K562 (cell line): ENCODE measurements around the gene PDZRN4.

Source experiments
- ATF2 ChIP-seq: sonication (generic); formaldehyde crosslinking; IDR thresholded peaks from 2 replicates; pipeline ENCODE4 v1.8.1; 2022; ENCODE audit warnings: missing genetic modification reagents
- MEF2A ChIP-seq: IDR thresholded peaks from 2 replicates; pipeline ENCODE4 v1.6.1; 2011; ENCODE audit warnings: low read depth, mild to moderate bottlenecking, low read length, moderate library complexity; ENCODE audit not compliant: control insufficient read depth
- NCOA4 ChIP-seq: fragments of 450-650 bp; IDR thresholded peaks from 2 replicates; pipeline ENCODE4 v1.6.1; 2018; ENCODE audit warnings: mild to moderate bottlenecking; ENCODE audit not compliant: partially characterized antibody
- XRCC5 ChIP-seq: fragments of 200-400 bp; formaldehyde crosslinking; IDR thresholded peaks from 2 replicates; pipeline ENCODE4 v1.6.1; 2017; ENCODE audit warnings: low read depth, mild to moderate bottlenecking, low read length
- ZNF507 ChIP-seq: conservative IDR thresholded peaks from 2 replicates; pipeline ENCODE4 v1.6.1; 2017; ENCODE audit warnings: missing genetic modification characterization, missing compliant biosample characterization
- TF ChIP-seq, protein P1 (sequence below), 2 experiments: fragments of 450-650 bp in 1 of 2; sonication (generic) in 1 of 2; formaldehyde crosslinking; conservative IDR thresholded peaks; 2 replicates each; pipeline versions ENCODE4 v1.4.0 to v1.8.1; 2020 to 2022; ENCODE audit warnings: mild to moderate bottlenecking in 1 of 2, missing genetic modification reagents in 1 of 2
- TF ChIP-seq, protein P2 (sequence below): fragments of 200-800 bp; sonication (Bioruptor generic); IDR thresholded peaks from 2 replicates; pipeline ENCODE4 v1.6.1; 2016; ENCODE audit warnings: missing genetic modification characterization, missing compliant biosample characterization

DNA sequence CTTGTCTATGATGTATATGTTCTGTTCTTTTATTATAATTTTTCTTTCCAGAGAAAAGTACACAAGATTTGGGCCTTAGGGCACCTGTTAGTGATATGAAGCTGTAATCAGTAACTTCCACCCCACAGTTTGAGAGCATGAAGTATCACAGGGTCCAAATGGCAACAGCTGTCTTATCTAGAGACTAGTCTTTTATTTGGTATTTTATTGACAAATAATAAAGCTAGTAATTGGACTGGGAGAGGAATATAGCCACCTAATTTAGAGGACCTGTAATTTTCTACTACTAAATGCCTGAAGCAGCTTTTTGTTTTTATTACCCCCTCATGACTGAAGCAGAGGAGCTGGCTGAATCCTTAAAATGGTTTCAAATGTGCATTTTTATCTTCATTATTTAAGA lies 174.8 kb downstream of the PDZRN4 start:
- TF ChIP-seq, protein P1, sequence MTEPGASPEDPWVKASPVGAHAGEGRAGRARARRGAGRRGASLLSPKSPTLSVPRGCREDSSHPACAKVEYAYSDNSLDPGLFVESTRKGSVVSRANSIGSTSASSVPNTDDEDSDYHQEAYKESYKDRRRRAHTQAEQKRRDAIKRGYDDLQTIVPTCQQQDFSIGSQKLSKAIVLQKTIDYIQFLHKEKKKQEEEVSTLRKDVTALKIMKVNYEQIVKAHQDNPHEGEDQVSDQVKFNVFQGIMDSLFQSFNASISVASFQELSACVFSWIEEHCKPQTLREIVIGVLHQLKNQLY (CRISPR knock-in tag; conservative IDR thresholded peaks at IDR 0.05) = no peak
- TF ChIP-seq NCOA4 (no peak), ATF2 (CRISPR knock-in tag) (no peak), MEF2A (no peak), ZNF507 (tag) (no peak), XRCC5 (no peak)
- TF ChIP-seq, protein P2, sequence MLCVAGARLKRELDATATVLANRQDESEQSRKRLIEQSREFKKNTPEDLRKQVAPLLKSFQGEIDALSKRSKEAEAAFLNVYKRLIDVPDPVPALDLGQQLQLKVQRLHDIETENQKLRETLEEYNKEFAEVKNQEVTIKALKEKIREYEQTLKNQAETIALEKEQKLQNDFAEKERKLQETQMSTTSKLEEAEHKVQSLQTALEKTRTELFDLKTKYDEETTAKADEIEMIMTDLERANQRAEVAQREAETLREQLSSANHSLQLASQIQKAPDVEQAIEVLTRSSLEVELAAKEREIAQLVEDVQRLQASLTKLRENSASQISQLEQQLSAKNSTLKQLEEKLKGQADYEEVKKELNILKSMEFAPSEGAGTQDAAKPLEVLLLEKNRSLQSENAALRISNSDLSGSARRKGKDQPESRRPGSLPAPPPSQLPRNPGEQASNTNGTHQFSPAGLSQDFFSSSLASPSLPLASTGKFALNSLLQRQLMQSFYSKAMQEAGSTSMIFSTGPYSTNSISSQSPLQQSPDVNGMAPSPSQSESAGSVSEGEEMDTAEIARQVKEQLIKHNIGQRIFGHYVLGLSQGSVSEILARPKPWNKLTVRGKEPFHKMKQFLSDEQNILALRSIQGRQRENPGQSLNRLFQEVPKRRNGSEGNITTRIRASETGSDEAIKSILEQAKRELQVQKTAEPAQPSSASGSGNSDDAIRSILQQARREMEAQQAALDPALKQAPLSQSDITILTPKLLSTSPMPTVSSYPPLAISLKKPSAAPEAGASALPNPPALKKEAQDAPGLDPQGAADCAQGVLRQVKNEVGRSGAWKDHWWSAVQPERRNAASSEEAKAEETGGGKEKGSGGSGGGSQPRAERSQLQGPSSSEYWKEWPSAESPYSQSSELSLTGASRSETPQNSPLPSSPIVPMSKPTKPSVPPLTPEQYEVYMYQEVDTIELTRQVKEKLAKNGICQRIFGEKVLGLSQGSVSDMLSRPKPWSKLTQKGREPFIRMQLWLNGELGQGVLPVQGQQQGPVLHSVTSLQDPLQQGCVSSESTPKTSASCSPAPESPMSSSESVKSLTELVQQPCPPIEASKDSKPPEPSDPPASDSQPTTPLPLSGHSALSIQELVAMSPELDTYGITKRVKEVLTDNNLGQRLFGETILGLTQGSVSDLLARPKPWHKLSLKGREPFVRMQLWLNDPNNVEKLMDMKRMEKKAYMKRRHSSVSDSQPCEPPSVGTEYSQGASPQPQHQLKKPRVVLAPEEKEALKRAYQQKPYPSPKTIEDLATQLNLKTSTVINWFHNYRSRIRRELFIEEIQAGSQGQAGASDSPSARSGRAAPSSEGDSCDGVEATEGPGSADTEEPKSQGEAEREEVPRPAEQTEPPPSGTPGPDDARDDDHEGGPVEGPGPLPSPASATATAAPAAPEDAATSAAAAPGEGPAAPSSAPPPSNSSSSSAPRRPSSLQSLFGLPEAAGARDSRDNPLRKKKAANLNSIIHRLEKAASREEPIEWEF (CRISPR knock-in tag) = no peak
